AG08396 (cell line): Measurements from ENCODE around the gene EML1.

Experiments used
- DNase-seq: peaks from one replicate; pipeline ENCODE4 v3.0.0; 2012; ENCODE audit warnings: low spot score, mixed read lengths

The EML1 gene

GRCh38 chr14:99829450-99829849 is 36.2 kb downstream of the EML1 start:
- no peak for DNase-seq

GRCh38 chr14:99831303-99831702 is 38.1 kb downstream of the EML1 start:
- DNase-seq: no peak

DNA sequence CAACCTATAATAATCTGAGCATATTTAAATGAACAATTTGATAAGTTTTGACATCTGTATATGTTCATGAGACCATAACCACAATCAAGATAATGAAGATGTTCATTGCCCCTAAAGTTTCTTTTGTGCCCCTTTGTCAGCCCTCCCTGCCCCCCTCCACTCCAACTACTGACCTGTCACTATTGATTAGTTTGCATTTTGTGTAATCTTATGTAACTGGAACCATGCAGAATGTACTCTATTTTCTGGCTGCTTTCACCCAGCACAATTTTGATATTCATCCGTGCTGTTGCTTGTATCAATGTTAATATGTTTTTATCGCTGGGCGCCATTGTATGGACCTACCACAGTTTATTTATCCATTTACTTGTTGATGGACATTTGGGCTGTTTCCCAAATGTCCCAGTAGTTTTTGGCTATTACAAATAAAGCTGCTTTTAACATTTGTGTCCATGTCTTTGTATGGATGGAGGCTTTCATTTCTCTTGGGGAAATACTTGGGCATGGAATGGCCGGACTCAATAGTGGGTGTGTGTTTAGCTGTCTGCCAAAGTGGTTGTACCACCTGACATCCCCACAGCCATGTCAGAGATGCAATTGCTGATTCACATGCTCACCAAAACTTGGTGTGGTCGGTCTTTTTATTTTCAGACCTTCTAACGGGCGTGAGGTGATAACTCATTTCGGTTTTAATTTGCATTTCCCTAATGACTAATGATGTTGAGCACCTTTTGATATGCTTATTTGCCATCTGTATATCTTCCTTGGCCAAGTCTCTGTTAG is 38.9 kb downstream of the EML1 start:
- DNase-seq: no peak

GRCh38 chr14:99837822-99838221 is 44.6 kb downstream of the EML1 start:
- no peak for DNase-seq

DNA sequence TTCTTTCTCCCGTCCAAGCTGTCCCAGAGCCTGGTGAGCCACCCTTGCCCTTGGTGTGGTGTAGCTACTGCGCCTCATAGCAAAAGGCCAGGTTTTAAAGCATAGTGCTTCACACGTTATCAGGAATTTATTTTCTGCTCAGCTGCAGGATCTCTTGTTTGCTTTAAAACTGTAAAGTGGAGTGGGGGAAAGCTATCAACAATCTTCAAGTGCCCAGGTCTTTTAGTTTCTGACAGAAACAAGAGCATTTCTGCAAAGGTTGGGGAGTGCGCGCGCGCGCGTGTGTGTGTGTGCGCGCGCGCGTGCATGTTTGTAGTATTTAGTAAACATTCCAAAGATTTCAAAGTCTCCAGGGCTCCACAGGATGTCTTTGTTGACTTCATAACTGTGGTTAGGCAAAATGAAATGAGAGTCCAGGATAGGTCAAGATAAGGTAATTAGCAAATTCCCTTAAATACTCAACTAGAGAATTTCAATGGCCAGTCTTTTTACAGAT is 45.5 kb downstream of the EML1 start:
- peak; percentile 72 for DNase-seq

DNA sequence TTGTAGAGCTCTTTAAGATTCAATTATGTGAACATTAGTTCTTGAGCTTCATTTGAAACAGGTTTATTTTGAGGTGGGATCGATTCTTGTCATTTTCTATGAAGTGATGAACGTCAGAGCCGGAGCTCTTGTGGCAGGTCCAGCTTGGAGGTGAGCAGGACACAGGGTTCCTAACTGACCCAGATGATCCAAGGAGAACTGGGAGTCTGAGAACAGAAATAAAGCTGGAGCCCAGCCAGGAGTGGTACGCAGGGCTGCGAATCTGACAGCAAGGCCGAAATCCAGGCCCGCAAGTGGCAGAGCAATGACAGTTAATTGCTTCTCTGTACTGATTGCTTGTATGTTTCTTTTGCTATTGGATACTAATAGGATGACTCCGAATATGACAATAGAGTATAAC is 46.5 kb downstream of the EML1 start:
- no peak for DNase-seq

DNA sequence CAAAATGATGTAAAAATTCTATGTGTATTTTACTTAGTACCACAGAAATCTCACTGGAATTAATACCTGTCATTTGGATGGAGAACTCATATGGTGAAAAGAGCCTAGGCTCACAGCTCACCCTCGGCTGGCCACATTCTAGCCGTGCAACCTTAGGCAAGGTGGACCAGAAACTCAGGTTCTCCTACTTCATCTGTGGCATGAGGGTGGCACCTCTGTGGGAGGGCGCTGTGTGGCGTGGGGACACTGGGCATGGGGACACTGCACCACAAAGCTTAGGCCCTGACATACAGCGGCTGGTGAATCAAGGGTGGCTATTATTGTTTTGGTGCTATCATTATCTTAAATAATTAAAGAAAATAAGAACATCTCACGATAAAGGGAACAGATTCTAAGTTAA is 47.1 kb downstream of the EML1 start:
- no peak for DNase-seq

DNA sequence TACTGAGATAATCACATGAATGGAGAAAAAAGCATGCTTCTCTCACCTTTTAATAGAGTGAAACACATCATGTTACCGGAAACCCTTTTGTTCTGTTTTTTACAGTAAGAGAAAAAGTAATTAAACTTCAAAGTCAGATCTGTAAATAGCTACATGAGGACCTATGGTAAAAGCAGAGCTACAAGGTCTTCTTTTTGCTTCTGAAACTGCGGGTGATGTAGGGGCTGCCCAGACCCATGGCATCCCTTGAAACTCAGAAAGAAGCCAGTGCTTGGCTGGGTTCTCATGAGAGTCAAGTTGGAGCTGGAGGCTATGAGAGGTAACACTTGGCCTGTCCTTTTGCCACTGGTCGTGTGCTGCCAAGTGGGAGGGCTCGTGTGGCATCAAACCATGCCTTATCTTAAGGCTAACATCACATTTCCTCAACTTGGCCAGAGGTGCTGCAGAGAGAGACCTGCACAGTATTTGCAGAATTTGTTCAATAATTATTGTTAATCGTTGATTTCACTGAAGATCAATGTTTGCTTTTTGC is 47.6 kb downstream of the EML1 start:
- no peak for DNase-seq

- DNase-seq: no peak
These were observed 48.3 kb downstream of the EML1 start for GRCh38 chr14:99841436-99842071.

- DNase-seq: no peak
These were observed 48.9 kb downstream of the EML1 start for GRCh38 chr14:99842141-99842540.

GRCh38 chr14:99846808-99847207 is 53.6 kb downstream of the EML1 start:
- no peak for DNase-seq

DNA sequence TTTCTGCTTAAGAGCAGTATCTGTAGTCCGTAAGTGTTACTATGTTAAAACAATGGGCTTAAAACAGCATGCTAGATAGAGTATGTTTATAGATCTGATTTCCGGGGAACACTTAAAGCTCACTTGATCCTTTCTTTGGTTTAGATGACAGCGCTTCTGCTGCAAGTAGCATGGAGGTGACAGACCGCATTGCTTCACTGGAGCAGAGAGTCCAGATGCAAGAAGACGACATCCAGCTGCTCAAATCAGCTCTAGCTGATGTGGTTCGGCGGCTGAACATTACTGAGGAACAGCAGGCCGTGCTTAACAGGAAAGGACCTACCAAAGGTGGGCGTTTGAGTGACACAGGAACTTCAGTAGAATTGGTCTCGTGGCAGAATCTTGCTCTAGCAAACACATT is 57.5 kb downstream of the EML1 start:
- DNase-seq: no peak

GRCh38 chr14:99852578-99852977 is 59.4 kb downstream of the EML1 start:
- DNase-seq: no peak

DNA sequence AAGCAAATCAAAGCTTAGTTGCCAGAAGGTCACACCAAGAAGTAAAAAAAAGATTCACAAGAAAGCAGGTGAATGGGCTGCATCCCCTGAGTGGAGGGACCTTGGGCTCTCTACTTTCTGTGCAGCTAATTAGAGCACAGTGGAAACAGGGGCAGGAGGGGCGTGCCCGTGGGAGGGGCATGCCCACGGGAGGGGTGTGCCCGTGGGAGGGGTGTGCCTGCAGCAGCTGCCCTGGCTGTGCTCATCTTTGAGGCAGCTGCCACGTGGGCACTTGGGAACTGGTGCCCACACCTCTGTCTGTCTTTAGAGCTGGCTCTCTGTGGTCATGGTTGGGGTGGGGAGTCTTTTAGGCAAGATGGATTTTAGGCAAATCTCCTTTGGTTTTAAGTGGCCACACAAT is 60.0 kb downstream of the EML1 start:
- peak; percentile 29 for DNase-seq

DNA sequence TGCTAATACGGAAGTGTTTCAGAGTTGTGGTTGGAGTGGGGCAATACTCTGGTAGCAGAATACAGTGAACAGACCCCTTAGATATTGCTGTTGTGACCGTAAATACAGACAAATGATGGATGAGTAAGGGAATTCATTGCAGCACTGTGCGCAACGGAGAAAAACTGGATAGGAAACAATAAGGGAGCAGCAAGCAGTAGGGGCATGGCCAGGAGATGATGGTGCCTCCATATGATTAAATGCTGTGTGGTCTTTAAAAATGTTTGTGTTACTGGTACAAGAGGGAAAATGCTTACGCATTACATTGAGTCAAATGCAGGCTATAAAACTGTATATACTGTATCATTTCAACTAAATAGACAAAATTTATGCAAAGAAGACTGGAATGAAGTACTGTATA is 61.6 kb downstream of the EML1 start:
- DNase-seq: no peak

- no peak for DNase-seq
These were observed 62.1 kb downstream of the EML1 start for GRCh38 chr14:99855271-99855670.

GRCh38 chr14:99857551-99857950 is 64.3 kb downstream of the EML1 start:
- DNase-seq: no peak

DNA sequence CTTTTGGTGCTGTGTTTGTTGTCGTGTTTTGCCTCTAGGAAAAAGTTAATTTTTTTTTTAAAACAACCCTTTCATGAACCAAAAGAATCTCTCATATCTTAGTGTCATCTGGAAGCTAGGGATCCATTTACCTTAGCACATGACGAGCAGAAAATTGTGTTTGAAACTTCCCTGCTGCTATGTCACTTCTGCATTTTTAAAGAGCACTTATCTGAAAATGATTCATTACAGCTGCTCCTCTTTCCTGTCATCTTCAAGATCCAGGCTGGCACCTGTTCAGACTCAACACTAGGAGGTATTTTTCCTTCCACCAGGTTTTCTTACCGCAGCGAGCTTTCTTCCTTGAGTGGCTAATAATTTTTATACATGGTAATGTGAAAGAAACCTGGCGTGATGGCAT is 67.0 kb downstream of the EML1 start:
- DNase-seq: no peak

DNA sequence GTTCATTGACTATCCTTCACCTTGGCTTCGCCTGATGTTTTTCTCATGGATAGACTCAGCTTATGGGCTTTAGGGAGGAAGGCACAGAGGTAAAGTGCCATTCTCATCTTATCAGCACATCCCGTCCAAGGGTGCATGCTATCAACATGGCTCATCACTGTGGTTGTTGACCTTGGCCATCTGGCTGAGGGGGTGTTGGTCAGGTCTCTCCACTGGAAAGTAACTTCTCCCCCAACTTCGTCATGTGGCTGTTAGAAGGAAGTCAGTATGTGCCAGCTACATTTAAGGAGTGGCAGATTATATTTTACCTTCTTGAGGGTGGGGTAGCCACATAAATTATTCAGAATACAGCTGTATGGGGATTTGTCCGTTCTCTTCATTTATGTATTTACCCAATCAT is 68.9 kb downstream of the EML1 start:
- DNase-seq: peak; percentile 37

DNA sequence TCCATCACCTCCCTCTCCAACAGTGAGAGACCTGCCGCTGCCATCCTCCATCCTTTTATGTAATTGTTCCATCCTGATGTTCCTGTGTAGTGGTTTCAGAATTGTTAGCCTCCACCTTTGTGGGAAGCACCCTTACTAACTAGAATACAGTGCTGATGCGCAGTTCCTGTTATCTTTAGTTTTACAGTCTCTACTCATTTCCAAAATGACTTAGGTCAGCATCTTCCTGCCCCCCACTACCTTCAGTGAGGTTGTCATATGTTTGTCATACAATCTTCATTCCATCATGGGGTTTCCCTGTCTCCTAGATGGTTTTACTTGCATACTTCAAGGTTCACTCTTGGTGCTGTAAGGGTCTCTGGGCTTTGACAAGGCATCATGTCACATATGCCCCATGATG is 69.8 kb downstream of the EML1 start:
- DNase-seq: no peak

DNA sequence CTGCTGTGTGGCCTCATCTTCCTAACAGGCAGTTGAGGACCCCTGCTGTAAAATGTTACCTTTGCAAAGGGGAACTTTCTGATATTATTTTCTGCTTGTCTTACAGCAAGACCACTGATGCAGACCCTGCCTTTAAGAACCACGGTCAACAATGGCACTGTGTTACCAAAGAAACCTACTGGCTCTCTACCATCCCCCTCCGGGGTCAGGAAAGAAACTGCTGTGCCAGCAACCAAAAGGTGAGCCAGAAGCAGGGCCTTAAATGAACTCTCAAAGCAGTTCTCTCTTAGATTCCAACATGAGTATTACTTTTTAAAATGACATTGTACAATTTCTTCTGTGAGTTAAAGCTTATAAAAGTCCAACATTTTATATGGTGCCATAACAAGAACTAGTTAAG is 72.2 kb downstream of the EML1 start:
- DNase-seq: no peak

DNA sequence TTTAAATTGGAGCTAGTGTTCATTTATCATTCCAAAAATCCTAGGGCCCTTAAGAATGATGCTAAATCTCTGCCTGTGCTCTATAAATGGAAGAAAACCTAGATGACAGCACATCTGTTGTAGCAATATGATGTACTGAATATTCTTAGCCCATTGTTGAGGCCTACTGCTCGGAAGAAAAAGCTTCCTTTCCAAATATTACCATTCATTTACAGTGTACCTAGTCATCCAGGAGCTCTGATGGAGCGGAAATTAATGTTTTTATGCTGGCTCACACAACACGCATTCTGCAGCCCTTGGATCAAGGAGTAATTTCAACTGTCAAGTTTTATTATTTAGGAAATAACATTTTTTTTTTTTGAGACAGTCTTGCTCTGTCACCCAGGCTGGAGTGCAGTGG is 77.4 kb downstream of the EML1 start:
- DNase-seq: no peak

GRCh38 chr14:99871771-99872170 is 78.6 kb downstream of the EML1 start:
- DNase-seq: no peak
